MM.1S (cell line): ENCODE data around the gene IFT80.

Experiments
- EZH2 ChIP-seq: fragments of 300-600 bp; sonication (generic); optimal IDR thresholded peaks from 2 replicates; pipeline ENCODE3; 2017; ENCODE audit warnings: low read depth, mild to moderate bottlenecking, antibody characterized with exemption, low read length, mixed read lengths
- EZH2phosphoT487 ChIP-seq: fragments of 300-600 bp; sonication (generic); IDR thresholded peaks from 2 replicates; pipeline ENCODE4 v1.6.1; 2018; ENCODE audit warnings: antibody characterized with exemption, low read length
- TF ChIP-seq, protein P1 (sequence below): fragments of 300-600 bp; sonication (generic); IDR thresholded peaks from 2 replicates; pipeline ENCODE4 v1.5.1; 2016; ENCODE audit warnings: antibody characterized with exemption, low read length, mixed read lengths

GRCh38 chr3:160330690-160331089, 68.3 kb downstream of the IFT80 start:
- TF ChIP-seq EZH2phosphoT487 = no peak
- TF ChIP-seq, protein P1, sequence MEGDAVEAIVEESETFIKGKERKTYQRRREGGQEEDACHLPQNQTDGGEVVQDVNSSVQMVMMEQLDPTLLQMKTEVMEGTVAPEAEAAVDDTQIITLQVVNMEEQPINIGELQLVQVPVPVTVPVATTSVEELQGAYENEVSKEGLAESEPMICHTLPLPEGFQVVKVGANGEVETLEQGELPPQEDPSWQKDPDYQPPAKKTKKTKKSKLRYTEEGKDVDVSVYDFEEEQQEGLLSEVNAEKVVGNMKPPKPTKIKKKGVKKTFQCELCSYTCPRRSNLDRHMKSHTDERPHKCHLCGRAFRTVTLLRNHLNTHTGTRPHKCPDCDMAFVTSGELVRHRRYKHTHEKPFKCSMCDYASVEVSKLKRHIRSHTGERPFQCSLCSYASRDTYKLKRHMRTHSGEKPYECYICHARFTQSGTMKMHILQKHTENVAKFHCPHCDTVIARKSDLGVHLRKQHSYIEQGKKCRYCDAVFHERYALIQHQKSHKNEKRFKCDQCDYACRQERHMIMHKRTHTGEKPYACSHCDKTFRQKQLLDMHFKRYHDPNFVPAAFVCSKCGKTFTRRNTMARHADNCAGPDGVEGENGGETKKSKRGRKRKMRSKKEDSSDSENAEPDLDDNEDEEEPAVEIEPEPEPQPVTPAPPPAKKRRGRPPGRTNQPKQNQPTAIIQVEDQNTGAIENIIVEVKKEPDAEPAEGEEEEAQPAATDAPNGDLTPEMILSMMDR = no peak
- TF ChIP-seq EZH2 = no peak
